GM12873 (cell line): ENCODE measurements around the gene DHRS7.

Experiments used
- TF ChIP-seq, protein P1 (sequence below): IDR thresholded peaks from 2 replicates; pipeline ENCODE4 v1.5.1; 2012; ENCODE audit warnings: low read depth, mild to moderate bottlenecking, moderate library complexity, low read length, control low read depth; ENCODE audit not compliant: insufficient read depth; ENCODE audit errors: missing control alignments

DHRS7 gene

DNA sequence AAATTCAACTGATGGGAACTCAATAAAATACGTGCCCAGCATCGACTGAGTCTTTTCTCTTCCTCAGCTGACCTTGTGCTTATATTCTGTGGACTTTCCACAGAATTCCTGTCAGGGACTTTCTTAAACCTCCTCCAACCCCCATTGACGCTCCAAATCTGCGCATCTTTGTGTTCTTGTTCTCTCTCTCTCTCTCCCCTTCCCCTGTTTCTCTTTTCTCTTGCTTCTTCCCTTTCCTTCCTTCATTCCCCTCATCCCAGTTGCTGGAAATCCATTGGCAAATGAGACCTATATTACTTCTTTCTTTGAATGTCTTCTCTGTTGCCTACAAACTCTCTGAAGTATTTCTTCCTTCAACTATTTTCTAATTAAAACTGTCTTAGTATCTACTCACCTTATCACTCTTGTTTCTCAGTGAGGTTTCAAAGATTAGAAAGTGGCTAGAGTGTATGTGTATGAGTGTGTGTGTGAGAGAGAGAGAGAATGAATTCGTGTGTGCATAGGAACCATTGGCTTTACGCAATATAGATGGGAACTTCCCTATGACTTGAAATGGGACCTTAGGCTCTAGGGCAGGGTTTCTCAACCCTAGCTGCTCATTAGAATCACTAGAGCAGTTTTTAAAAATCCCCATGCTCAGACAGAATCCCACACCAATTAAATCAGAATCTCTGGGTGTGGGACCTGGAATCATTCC is 41.8 kb upstream of the DHRS7 start:
- TF ChIP-seq, protein P1, sequence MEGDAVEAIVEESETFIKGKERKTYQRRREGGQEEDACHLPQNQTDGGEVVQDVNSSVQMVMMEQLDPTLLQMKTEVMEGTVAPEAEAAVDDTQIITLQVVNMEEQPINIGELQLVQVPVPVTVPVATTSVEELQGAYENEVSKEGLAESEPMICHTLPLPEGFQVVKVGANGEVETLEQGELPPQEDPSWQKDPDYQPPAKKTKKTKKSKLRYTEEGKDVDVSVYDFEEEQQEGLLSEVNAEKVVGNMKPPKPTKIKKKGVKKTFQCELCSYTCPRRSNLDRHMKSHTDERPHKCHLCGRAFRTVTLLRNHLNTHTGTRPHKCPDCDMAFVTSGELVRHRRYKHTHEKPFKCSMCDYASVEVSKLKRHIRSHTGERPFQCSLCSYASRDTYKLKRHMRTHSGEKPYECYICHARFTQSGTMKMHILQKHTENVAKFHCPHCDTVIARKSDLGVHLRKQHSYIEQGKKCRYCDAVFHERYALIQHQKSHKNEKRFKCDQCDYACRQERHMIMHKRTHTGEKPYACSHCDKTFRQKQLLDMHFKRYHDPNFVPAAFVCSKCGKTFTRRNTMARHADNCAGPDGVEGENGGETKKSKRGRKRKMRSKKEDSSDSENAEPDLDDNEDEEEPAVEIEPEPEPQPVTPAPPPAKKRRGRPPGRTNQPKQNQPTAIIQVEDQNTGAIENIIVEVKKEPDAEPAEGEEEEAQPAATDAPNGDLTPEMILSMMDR, result no peak

DNA sequence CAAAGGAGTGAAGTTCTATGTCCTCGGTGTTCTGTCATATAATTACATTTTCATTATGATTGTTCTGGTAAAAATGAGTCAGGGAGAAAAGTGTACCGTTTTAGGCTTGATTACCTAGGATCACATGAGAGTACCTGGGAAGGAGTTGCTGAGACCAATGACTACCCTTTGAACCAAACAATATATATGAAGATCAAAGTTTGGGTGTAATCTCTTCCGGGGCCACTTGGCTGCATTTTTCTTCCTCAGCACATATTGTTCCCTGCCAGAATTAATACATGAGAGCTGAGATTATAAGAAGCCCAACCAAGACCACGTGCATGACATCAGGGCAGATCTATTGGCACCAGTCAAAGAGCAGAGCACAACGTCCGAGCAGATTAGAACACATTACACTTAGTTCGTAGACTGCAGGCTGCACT is 41.1 kb upstream of the DHRS7 start:
- TF ChIP-seq, protein P1, result no peak

DNA sequence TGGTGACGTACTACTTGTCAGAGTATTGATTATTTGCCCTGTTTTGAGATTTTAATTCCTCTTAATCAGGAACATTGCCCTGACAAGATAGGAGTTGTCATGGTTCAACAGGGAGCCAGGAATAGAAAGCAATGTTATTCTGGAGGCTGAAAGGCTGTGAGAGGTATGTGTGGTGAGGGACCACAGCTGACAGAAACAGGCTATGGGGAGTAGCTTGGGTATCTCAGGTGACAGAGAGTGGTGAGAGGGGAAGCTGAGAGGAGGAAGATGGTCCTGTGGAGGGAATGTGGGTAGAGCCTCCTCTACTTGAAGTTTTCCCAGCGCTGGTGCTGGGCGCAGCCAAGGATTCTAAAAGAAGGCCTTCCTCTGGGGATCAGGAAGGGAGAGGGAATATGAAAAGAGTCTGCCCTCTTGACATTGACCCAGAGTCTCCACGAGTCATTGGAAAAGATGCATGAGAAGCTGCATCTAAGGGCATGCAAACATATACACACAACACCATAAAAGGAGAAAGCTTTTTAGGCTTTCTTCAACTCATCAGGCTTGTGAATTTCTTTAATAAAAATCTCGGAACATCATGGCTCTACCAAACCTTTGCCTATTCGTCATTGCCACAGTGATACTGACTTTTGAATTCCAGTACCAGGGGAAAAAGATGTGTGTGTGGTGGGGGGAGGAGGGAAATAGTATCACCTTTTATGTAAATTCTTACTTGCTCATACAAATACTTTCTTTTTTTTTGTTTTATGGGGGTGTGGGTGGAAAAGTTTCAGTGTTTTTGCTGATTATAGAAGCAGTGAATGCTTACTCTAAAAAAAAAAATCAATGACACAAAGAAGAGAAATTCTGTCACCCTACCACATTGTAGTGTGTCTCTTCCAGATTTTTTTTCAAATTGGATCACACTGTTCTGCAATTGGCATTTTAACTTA is 39.9 kb upstream of the DHRS7 start:
- TF ChIP-seq, protein P1, result no peak

DNA sequence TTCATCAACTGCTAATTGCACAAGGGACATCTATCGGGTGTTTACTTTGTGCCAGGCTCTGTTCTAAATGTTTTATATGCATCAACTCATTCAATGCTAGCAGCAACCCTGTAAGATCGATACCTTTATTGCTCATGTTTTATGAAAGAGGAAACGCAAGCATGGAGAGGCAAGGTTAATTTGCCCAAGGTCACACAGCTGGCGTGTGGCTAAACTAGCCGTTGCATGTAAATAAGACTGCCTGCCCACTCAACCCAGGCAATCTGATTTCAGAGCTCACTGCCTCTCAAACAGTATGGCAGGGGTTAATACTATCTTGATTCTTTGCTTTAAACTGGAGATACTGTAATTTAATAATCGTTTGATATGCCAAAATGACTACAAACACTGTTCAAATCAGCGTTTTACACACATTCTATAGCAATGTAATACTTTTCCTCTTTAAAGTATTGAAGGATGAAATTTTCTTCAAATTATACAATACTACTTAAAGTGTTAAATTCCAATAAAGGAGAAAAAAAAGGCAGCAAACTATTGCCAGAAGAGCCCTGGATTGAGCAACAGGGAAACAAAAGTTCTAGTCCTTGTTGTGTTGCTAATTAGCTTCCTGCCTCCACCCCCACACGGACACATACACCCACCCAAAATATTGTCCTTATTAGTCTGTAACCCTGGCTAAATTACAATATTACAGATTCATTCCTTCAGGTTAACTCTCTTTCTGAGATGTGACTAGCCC is 39.1 kb upstream of the DHRS7 start:
- TF ChIP-seq, protein P1, result no peak

DNA sequence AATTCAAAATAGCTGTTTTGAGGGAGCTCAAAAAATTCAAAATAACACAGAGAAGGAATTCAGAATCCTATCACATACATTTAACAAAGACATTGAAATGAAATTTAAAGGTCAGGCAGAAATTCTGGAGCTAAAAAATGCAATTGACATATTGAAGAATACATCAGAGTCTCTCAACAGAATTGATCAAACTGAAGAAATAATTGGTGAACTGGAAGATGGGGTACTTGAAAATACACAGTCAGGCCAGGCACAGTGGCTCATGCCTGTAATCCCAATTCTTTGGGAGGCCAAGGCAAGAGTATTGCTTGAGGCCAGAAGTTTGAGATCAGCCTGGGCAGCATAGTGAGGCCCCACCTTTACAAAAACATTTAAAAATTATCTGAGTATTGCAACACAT is 34.1 kb upstream of the DHRS7 start:
- TF ChIP-seq, protein P1, result no peak

DNA sequence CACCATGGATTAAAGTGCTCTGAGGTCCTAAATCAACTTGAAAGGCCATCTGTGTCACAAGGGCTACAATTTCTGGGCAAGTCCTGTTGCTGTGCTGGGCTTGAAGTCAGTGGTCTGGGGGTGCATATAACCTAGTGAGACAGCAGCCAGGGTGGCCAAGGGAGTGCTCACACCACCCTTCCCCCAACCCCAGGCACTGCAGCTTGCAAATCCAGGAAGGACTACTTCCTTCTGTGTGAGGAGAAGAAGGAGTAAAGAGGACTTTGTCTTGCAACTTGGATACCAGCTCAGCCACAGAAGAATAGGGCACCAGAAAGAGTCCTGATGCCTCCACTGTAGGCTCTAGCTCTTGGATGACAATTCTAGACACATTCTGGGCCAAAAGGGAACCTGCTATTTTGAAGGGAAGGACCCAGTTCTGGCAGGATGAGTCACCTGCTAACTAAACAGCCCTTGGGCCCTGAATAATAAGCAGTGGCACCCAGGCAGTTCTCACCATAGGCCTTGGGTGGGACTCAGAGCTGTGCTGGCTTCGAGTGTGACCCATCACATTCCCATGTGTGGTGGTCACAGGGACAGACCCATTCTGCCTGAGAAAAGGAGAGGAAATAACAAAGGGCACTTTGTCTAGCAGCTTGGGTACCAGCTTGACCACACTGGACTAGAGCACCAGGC is 32.6 kb upstream of the DHRS7 start:
- TF ChIP-seq, protein P1, result no peak
